Measurements from ENCODE around the gene KCNQ4. TPM values are rescaled to one million over a fixed set of nuclear protein-coding genes. Genes with fewer than 3 reads are reported as not detected.

KCNQ4 gene
- polyA plus RNA-seq, 3 donors: 0.13 TPM; not detected in 2

DNA sequence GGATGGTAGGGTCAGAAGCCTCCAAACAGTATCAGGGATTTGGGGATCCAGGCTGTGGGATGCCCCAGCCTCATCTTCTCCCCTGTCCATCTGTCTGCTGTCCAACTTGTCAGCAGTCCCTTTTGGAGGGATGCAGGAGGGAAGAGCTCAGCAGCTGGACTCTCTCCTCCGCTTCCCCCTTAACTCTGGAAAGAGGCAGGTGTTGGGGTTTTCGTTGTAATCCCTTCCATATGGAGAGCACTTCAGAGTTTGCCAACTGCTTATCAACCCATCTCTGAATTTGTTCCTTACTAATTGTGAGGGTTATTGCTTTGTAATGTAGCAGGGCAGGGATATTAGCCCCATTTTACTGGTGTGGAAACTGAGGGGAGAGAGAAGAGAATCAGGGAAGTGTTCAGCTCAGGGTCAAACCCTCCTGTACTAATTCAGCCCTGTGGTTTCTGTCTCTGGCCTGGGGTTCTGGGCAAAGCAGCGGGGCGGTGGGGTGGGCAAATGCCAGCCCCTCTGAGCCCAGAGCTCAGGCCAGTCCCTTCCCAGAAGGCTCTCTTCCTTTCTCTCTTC, 75.3 kb downstream of the KCNQ4 start:
- H3K27ac ChIP-seq (ENCODE audit: low read depth in 1 of 2, low read length in 2 of 2): no peak overlapping the region
- no peaks in the 10 kb centered on the region for H3K36me3 ChIP-seq (replicated peaks in 1 of 2; ENCODE audit: control insufficient read depth in 1 of 2, insufficient read depth in 2 of 2, low read length in 2 of 2)
- 90% methylated on average over 2 of the region's 4 CpGs for WGBS (ENCODE audit: insufficient coverage)
- no peak overlapping the region for H2AFZ ChIP-seq (ENCODE audit: insufficient read depth, low read depth, low read length, poor library complexity, severe bottlenecking)
- H3K9me3 Mint-ChIP-seq: peaks cover 0 to 1% (median 0%) of the 10 kb centered on the region in 7 donors
- H3K36me3 Mint-ChIP-seq: peaks cover 0 to 1% of the 10 kb centered on the region in 2 donors
- DNase-seq: no peak
- no peaks in the 10 kb centered on the region for H4K20me1 ChIP-seq (ENCODE audit: insufficient read depth, low read length)
- H3K9me3 ChIP-seq (replicated peaks in 1 of 2; ENCODE audit: control insufficient read depth in 1 of 2, insufficient read depth in 1 of 2, low read length in 2 of 2): no peaks in the 10 kb centered on the region
- H3K4me2 ChIP-seq (replicated peaks; ENCODE audit: extremely low read depth, low read length, poor library complexity, severe bottlenecking): no peak overlapping the region
- peak overlapping the region in 2 of 7 donors; percentile 19 to 73 for H3K27ac Mint-ChIP-seq
- no peaks in the 10 kb centered on the region for H3K27me3 ChIP-seq (ENCODE audit: control insufficient read depth in 2 of 2, insufficient read depth in 2 of 2, low read length in 2 of 2)
- peaks cover 30% of the 10 kb centered on the region for H3K4me1 Mint-ChIP-seq
- no peak overlapping the region for H3K9ac ChIP-seq (ENCODE audit: insufficient read depth, low read length, poor library complexity, severe bottlenecking)
- H3K4me3 ChIP-seq (replicated peaks in 1 of 3; ENCODE audit: low read depth in 2 of 3, low read length in 3 of 3): no peak overlapping the region
- intact Hi-C loops (cut with micrococcal nuclease): no loop called here
- peaks cover 22 to 42% of the 10 kb centered on the region in 2 donors for H3K4me1 ChIP-seq (ENCODE audit: control insufficient read depth in 1 of 2, insufficient read depth in 2 of 2, low read length in 2 of 2)
- H3K4me3 Mint-ChIP-seq: no peak overlapping the region
- TF ChIP-seq, protein P1, sequence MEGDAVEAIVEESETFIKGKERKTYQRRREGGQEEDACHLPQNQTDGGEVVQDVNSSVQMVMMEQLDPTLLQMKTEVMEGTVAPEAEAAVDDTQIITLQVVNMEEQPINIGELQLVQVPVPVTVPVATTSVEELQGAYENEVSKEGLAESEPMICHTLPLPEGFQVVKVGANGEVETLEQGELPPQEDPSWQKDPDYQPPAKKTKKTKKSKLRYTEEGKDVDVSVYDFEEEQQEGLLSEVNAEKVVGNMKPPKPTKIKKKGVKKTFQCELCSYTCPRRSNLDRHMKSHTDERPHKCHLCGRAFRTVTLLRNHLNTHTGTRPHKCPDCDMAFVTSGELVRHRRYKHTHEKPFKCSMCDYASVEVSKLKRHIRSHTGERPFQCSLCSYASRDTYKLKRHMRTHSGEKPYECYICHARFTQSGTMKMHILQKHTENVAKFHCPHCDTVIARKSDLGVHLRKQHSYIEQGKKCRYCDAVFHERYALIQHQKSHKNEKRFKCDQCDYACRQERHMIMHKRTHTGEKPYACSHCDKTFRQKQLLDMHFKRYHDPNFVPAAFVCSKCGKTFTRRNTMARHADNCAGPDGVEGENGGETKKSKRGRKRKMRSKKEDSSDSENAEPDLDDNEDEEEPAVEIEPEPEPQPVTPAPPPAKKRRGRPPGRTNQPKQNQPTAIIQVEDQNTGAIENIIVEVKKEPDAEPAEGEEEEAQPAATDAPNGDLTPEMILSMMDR (IDR thresholded peaks at IDR 0.05): no peak
- peaks cover 12% of the 10 kb centered on the region for H3K79me2 ChIP-seq (ENCODE audit: insufficient read depth, low read length)
- H3K27me3 Mint-ChIP-seq (ENCODE audit: low read depth in 3 of 3): peaks cover 5 to 11% (median 5%) of the 10 kb centered on the region in 3 donors

DNA sequence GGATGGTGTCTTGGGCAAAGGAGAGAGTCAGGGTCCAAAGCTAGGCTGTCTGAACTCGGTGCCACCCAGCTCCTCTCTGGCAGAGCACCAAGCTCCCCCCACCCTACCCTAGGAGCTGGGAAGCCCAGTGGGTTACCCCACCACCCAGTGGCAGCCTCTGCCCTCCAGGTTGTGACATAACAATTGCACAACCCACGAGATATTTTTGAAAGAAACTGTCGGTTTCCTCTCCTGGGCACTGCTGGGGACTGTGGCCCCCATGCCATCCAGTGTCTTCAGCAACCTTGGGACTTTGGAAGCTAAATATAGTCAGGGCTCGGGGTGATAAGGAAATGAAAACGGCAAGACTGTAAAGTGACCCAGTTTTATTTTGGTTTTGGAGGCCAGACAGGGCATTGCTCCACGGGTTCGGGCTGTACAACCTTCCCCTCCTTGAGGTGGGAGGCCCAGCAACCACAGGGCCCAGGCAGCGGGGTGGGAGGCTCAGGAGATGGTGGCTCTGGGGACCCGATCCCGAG, 77.2 kb downstream of the KCNQ4 start:
- Histone ChIP-seq H2AFZ (ENCODE audit: insufficient read depth, low read depth, low read length, poor library complexity, severe bottlenecking) (peak overlapping the region; percentile 69), H3K9ac (ENCODE audit: insufficient read depth, low read length, poor library complexity, severe bottlenecking) (peak overlapping the region; percentile 74)
- peak; percentile 69 to 89 (median 84) for DNase-seq

More for the DNA sequence above, 77.2 kb downstream of the KCNQ4 start:
- Histone ChIP-seq H3K4me2 (replicated peaks; ENCODE audit: extremely low read depth, low read length, poor library complexity, severe bottlenecking) (peak overlapping the region; percentile 95), H3K27me3 (ENCODE audit: control insufficient read depth in 2 of 2, insufficient read depth in 2 of 2, low read length in 2 of 2) (no peaks in the 10 kb centered on the region), H4K20me1 (ENCODE audit: insufficient read depth, low read length) (no peaks in the 10 kb centered on the region), H3K27ac (ENCODE audit: low read depth in 1 of 2, low read length in 2 of 2) (peak overlapping the region; percentile 69 to 83), H3K4me3 (replicated peaks in 1 of 3; ENCODE audit: low read depth in 2 of 3, low read length in 3 of 3) (peak overlapping the region; percentile 50 to 82 (median 51)), H3K36me3 (replicated peaks in 1 of 2; ENCODE audit: control insufficient read depth in 1 of 2, insufficient read depth in 2 of 2, low read length in 2 of 2) (no peaks in the 10 kb centered on the region), H3K9me3 (replicated peaks in 1 of 2; ENCODE audit: control insufficient read depth in 1 of 2, insufficient read depth in 1 of 2, low read length in 2 of 2) (no peaks in the 10 kb centered on the region), H3K79me2 (ENCODE audit: insufficient read depth, low read length) (peaks cover 12% of the 10 kb centered on the region), H3K4me1 (ENCODE audit: control insufficient read depth in 1 of 2, insufficient read depth in 2 of 2, low read length in 2 of 2) (peaks cover 22 to 42% of the 10 kb centered on the region in 2 donors)
- intact Hi-C loops (cut with micrococcal nuclease): loop anchor here in 1 of 2 donors (5.0 kb wide), 1 partner anchor 77 kb away; no protein-coding TSS in a partner anchor
- 0% methylated on average over 9 of the region's 10 CpGs for WGBS (ENCODE audit: insufficient coverage)
- H3K4me3 Mint-ChIP-seq: peak overlapping the region; percentile 93 to 96
- peaks cover 0 to 1% of the 10 kb centered on the region in 2 donors for H3K36me3 Mint-ChIP-seq
- peak overlapping the region; percentile 89 to 96 (median 94) for H3K27ac Mint-ChIP-seq
- peaks cover 30% of the 10 kb centered on the region for H3K4me1 Mint-ChIP-seq
- peaks cover 3 to 14% (median 5%) of the 10 kb centered on the region in 3 donors for H3K27me3 Mint-ChIP-seq (ENCODE audit: low read depth in 3 of 3)
- peaks cover 0 to 1% (median 0%) of the 10 kb centered on the region in 7 donors for H3K9me3 Mint-ChIP-seq
- TF ChIP-seq, protein P1 (IDR thresholded peaks at IDR 0.05): no peak

Data from CD14-positive monocyte (primary cell).